NCI-H1092 (cell line): ENCODE data around the gene ROMO1.
"Not testable (repeated sequence)": the region's sequence is repeated elsewhere in the genome, so short reads cannot be mapped to it uniquely, and the experiment has no call there.

Experiments used
- DNase-seq: peaks from one replicate; lab custom pipeline; 2025; lab: John Stamatoyannopoulos, UW

ROMO1 gene

DNA sequence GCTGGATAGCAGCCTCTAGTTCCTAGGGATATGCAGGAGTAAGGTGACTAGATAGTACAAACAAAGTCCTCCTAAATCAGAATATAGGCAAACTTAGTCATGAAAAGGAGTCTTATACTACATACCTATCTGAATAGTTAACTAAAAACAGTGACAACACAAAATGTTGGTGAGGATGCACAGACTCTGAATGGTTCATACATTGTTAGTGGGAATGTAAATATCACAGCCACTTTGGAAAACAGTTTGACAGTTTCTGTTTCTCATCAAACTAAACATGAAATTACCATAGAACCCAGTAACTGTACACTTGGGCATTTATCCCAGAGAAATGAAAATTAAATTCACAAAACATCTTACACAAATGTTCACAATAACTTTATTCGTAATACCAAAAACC lies 17.2 kb upstream of the ROMO1 start:
- no peak for DNase-seq

DNA sequence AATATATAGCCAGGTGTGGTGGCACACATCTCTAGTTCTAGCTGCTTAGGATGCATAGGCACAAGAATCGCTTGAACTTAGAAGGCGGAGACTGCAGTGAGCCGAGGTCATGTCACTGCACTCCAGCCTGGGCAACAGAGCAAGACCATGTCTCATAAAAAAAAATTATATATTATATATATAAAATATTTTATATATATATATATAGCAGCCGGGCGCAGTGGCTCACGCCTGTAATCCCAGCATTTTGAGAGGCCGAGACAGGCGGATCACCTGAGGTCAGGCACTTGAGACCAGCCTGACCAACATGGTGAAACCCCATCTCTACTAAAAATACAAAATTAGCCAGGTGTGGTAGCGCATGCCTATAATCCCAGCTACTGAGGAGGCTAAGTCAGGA lies 13.8 kb upstream of the ROMO1 start:
- DNase-seq: not testable (repeated sequence)

GRCh38 chr20:35686872-35687271 lies 12.3 kb upstream of the ROMO1 start:
- not testable (repeated sequence) for DNase-seq

- DNase-seq: no peak
These were observed 8.9 kb upstream of the ROMO1 start for GRCh38 chr20:35690265-35690664.

- DNase-seq: no peak
These were observed 3.9 kb upstream of the ROMO1 start for GRCh38 chr20:35695245-35695749.

GRCh38 chr20:35695978-35696377 lies 3.2 kb upstream of the ROMO1 start:
- no peak for DNase-seq

DNA sequence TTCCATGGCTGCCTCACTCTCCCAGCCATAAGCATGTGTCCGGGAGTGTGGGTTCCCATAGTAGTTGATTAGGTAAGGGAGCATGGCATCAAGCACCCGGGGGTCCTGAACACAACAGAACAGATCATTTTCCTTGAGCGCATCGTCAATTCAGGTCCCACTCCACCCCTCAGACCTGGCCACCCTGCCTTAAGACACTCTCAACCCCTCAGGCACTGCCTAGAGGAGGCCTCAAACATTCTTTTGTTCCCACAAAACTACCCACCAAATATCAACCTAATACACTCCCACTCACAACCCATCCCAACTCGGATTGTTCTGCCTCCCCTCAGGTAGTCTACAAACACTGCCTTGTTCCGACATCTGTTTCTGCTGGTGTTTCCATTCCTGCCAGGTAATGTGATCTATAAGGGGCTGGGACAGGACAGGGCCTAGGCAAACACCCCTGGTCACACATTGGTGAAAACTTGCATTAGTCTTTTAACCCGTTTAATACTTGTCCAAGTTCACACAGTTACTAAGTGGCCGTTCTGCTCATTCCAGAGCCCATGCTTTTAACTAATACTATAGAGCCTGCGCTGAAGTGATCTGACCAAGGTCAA lies 1.4 kb upstream of the ROMO1 start:
- DNase-seq: no peak

GRCh38 chr20:35698298-35699126 lies 693 bp upstream of the ROMO1 start:
- peak; percentile 2 for DNase-seq

DNA sequence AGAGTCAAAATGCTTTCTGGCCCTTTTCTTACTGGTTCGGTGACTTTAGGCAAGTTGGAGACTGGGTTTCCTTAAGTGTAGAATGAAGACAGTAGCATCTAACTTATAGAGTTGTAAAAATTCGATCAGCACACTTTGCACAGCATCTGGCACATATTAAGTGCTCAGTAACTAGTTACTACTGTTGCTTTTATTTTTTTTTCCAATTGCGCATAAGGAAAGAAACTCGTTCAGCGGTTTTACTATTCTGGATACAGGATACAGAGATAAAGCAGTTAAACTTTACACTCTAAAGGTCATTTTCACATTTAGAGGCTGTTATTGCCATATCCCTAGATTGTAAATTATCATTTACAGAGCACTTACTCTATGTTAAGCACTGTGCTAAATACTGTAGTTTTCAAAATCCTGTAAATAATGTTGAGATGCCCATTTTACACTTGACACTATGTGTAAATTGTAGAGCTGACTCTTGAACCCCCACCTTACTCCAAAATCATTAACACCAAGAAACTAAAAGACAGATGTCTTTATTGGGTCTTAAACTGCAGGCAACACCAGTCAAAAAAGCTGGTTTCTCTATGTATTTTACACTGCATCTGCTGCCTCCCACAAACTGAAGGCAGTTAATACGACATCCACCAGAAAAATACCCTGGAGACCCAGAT lies 886 bp downstream of the ROMO1 start:
- DNase-seq: no peak

GRCh38 chr20:35700625-35701148 lies 1.5 kb downstream of the ROMO1 start:
- DNase-seq: no peak

- DNase-seq: no peak
These were observed 3.0 kb downstream of the ROMO1 start for GRCh38 chr20:35702051-35702823.

GRCh38 chr20:35702824-35703695 lies 3.9 kb downstream of the ROMO1 start:
- DNase-seq: no peak

GRCh38 chr20:35704514-35705261 lies 5.5 kb downstream of the ROMO1 start:
- DNase-seq: no peak

DNA sequence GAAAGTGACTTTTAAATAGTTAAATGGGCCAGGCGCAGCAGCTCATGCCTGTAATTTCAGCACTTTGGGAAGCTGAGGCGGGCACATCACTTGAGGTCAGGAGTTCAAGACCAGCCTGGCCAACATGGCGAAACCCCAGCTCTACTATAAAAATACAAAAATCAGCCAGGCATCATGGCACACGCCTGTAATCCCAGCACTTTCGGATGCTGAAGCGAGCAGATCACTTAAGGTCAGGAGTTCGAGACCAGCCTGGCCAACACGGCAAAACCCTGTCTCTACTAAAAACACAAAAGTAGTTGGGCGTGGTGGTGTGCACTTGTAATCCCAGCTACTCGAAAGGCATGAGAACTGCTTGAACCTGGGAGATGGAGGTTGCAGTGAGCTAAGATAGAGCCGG lies 6.7 kb downstream of the ROMO1 start:
- DNase-seq: not testable (repeated sequence)

GRCh38 chr20:35706591-35707529 lies 7.7 kb downstream of the ROMO1 start:
- DNase-seq: not testable (repeated sequence)

DNA sequence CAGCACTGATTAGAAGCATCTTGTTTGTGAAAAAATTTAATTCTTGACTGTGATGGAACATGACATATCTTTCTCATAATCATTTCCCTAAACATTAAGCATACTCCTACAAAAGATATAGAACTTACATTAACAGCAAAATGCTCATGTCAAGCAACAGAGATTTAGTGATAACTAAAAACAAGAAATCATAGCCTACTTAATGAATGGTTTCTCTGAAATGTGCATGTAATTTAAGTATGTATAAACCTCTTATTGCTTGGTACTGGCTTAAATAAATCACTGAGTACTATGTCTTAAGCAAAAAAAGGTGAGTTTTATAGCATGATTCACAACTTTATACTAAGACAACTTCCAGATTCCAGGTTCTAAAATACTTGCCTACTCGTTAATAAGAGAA lies 9.3 kb downstream of the ROMO1 start:
- DNase-seq: no peak

- no peak for DNase-seq
These were observed 10.1 kb downstream of the ROMO1 start for GRCh38 chr20:35709259-35709658.

- no peak for DNase-seq
These were observed 10.8 kb downstream of the ROMO1 start for GRCh38 chr20:35710039-35710438.
